ENCODE data around the gene RPL38. TPM values are rescaled to one million over a fixed set of nuclear protein-coding genes. Genes with fewer than 3 reads are reported as not detected.

RPL38 gene
- total and polyA plus RNA-seq, 2 experiments from 2014 or later: 115 to 999 TPM

- no peak for DNase-seq (ENCODE audit: low read depth in 1 of 2, low spot score in 1 of 2)
- Histone ChIP-seq H3K27ac (no peak overlapping the region), H3K9me3 (ENCODE audit: low read depth) (no peaks in the 10 kb centered on the region), H3K27me3 (no peaks in the 10 kb centered on the region), H3K4me1 (ENCODE audit: low read depth) (no peaks in the 10 kb centered on the region), H3K4me3 (no peak overlapping the region), H3K36me3 (no peaks in the 10 kb centered on the region)
- no peak for TF ChIP-seq CTCF (IDR thresholded peaks at IDR 0.05; ENCODE audit: low read depth, low read length)
These were observed 4.8 kb upstream of the RPL38 start for GRCh38 chr17:74198694-74199093.

- peak; percentile 68 to 72 for DNase-seq (ENCODE audit: low read depth in 1 of 2, low spot score in 1 of 2)
- no peaks in the 10 kb centered on the region for H3K9me3 ChIP-seq (ENCODE audit: low read depth)
- H3K4me3 ChIP-seq: no peak overlapping the region
- peaks cover 2% of the 10 kb centered on the region for H3K4me1 ChIP-seq (ENCODE audit: low read depth)
- no peaks in the 10 kb centered on the region for H3K27me3 ChIP-seq
- TF ChIP-seq CTCF (IDR thresholded peaks at IDR 0.05; ENCODE audit: low read depth, low read length): peak; percentile 99
- H3K36me3 ChIP-seq: no peaks in the 10 kb centered on the region
- no peak overlapping the region for H3K27ac ChIP-seq
These were observed 4.0 kb upstream of the RPL38 start for GRCh38 chr17:74199306-74200092.

- no peaks in the 10 kb centered on the region for H3K27me3 ChIP-seq
These were observed 3.4 kb upstream of the RPL38 start for GRCh38 chr17:74200112-74200511.

GRCh38 chr17:74201250-74201649 lies 2.2 kb upstream of the RPL38 start:
- H3K27ac ChIP-seq: no peak overlapping the region
- H3K36me3 ChIP-seq: peaks cover 13% of the 10 kb centered on the region
- no peak overlapping the region for H3K4me3 ChIP-seq
- no peaks in the 10 kb centered on the region for H3K27me3 ChIP-seq
- H3K9me3 ChIP-seq (ENCODE audit: low read depth): no peaks in the 10 kb centered on the region
- peak in 1 of 2 donors; percentile 70 for DNase-seq (ENCODE audit: low read depth in 1 of 2, low spot score in 1 of 2)
- TF ChIP-seq CTCF (IDR thresholded peaks at IDR 0.05; ENCODE audit: low read depth, low read length): no peak
- peaks cover 8% of the 10 kb centered on the region for H3K4me1 ChIP-seq (ENCODE audit: low read depth)

More at GRCh38 chr17:74200112-74200511, 3.4 kb upstream of the RPL38 start:
- peaks cover 4% of the 10 kb centered on the region for H3K36me3 ChIP-seq
- no peak for DNase-seq (ENCODE audit: low read depth in 1 of 2, low spot score in 1 of 2)
- H3K27ac ChIP-seq: no peak overlapping the region
- no peak overlapping the region for H3K4me3 ChIP-seq
- H3K4me1 ChIP-seq (ENCODE audit: low read depth): peaks cover 7% of the 10 kb centered on the region
- H3K9me3 ChIP-seq (ENCODE audit: low read depth): no peaks in the 10 kb centered on the region
- no peak for TF ChIP-seq CTCF (IDR thresholded peaks at IDR 0.05; ENCODE audit: low read depth, low read length)

GRCh38 chr17:74201948-74202347 lies 1.5 kb upstream of the RPL38 start:
- no peak for DNase-seq (ENCODE audit: low read depth in 1 of 2, low spot score in 1 of 2)
- H3K4me3 ChIP-seq: no peak overlapping the region

More at GRCh38 chr17:74201948-74202347, 1.5 kb upstream of the RPL38 start:
- no peak for TF ChIP-seq CTCF (IDR thresholded peaks at IDR 0.05; ENCODE audit: low read depth, low read length)
- Histone ChIP-seq H3K4me1 (ENCODE audit: low read depth) (peaks cover 8% of the 10 kb centered on the region), H3K27me3 (no peaks in the 10 kb centered on the region), H3K9me3 (ENCODE audit: low read depth) (no peaks in the 10 kb centered on the region), H3K36me3 (peaks cover 14% of the 10 kb centered on the region), H3K27ac (no peak overlapping the region)
